Nephron progenitor cell (in vitro differentiated cells): Measurements from ENCODE around the gene MYO3B.
"Not testable (repeated sequence)": the region's sequence is repeated elsewhere in the genome, so short reads cannot be mapped to it uniquely, and the experiment has no call there.

Source experiments
- DNase-seq: peaks from one replicate; pipeline ENCODE4 v3.0.0; 2021
- H3K27ac Mint-ChIP-seq: 2 replicates; pipeline ENCODE4 v1.8.0; 2021; ENCODE audit warnings: mild to moderate bottlenecking, moderate library complexity, mixed read lengths
- H3K27me3 Mint-ChIP-seq: 2 replicates; pipeline ENCODE4 v1.8.0; 2021; ENCODE audit warnings: mild to moderate bottlenecking, low read depth, mixed read lengths; ENCODE audit not compliant: poor library complexity
- H3K36me3 Mint-ChIP-seq: 2 replicates; pipeline ENCODE4 v1.8.0; 2021; ENCODE audit warnings: low read depth, mixed read lengths
- H3K4me1 Mint-ChIP-seq: 2 replicates; pipeline ENCODE4 v1.8.0; 2021; ENCODE audit warnings: mixed read lengths
- H3K4me3 Mint-ChIP-seq: 2 replicates; pipeline ENCODE4 v1.8.0; 2021; ENCODE audit warnings: mild to moderate bottlenecking, moderate library complexity, mixed read lengths
- H3K9me3 Mint-ChIP-seq: 2 replicates; pipeline ENCODE4 v1.8.0; 2021; ENCODE audit warnings: mild to moderate bottlenecking, moderate library complexity, mixed read lengths
- CTCF ChIP-seq: fragments of 200-600 bp; sonication (generic); IDR thresholded peaks from 2 replicates; pipeline ENCODE4 v1.5.0; 2021; ENCODE audit warnings: antibody characterized with exemption

Gene MYO3B

GRCh38 chr2:170550501-170550900 is 372.6 kb downstream of the MYO3B start:
- no peak for TF ChIP-seq CTCF
- H3K4me3 Mint-ChIP-seq: no peak overlapping the region
- H3K9me3 Mint-ChIP-seq: peaks cover 49% of the 10 kb centered on the region
- H3K27ac Mint-ChIP-seq: no peak overlapping the region
- peaks cover 5% of the 10 kb centered on the region for H3K4me1 Mint-ChIP-seq
- no peaks in the 10 kb centered on the region for H3K27me3 Mint-ChIP-seq
- peaks cover 23% of the 10 kb centered on the region for H3K36me3 Mint-ChIP-seq
- no peak for DNase-seq

GRCh38 chr2:170551899-170552298 is 374.0 kb downstream of the MYO3B start:
- H3K36me3 Mint-ChIP-seq: peaks cover 12% of the 10 kb centered on the region
- not testable (repeated sequence) for H3K4me3 Mint-ChIP-seq

GRCh38 chr2:170553748-170554147 is 375.8 kb downstream of the MYO3B start:
- Mint-ChIP-seq H3K4me1 (peaks cover 5% of the 10 kb centered on the region), H3K36me3 (peaks cover 12% of the 10 kb centered on the region), H3K27ac (peak overlapping the region; percentile 24), H3K9me3 (peaks cover 39% of the 10 kb centered on the region), H3K27me3 (no peaks in the 10 kb centered on the region), H3K4me3 (no peak overlapping the region)
- DNase-seq: no peak
- no peak for TF ChIP-seq CTCF

More at GRCh38 chr2:170551899-170552298, 374.0 kb downstream of the MYO3B start:
- not testable (repeated sequence) for H3K4me1 Mint-ChIP-seq, H3K27ac Mint-ChIP-seq, H3K27me3 Mint-ChIP-seq, DNase-seq
- H3K9me3 Mint-ChIP-seq: peaks cover 38% of the 10 kb centered on the region

GRCh38 chr2:170554278-170554955 is 376.5 kb downstream of the MYO3B start:
- H3K9me3 Mint-ChIP-seq: peaks cover 39% of the 10 kb centered on the region
- H3K27me3 Mint-ChIP-seq: no peaks in the 10 kb centered on the region
- H3K4me1 Mint-ChIP-seq: peaks cover 5% of the 10 kb centered on the region
- H3K4me3 Mint-ChIP-seq: no peak overlapping the region
- TF ChIP-seq CTCF: no peak
- peaks cover 12% of the 10 kb centered on the region for H3K36me3 Mint-ChIP-seq
- DNase-seq: no peak
- H3K27ac Mint-ChIP-seq: no peak overlapping the region

GRCh38 chr2:170562928-170563327 is 385.0 kb downstream of the MYO3B start:
- no peaks in the 10 kb centered on the region for H3K36me3 Mint-ChIP-seq
- TF ChIP-seq CTCF: no peak

GRCh38 chr2:170563401-170563800 is 385.5 kb downstream of the MYO3B start:
- Mint-ChIP-seq H3K27me3 (no peaks in the 10 kb centered on the region), H3K4me3 (no peak overlapping the region), H3K9me3 (no peaks in the 10 kb centered on the region), H3K4me1 (peaks cover 20% of the 10 kb centered on the region), H3K36me3 (no peaks in the 10 kb centered on the region), H3K27ac (no peak overlapping the region)
- no peak for TF ChIP-seq CTCF
- DNase-seq: no peak

More at GRCh38 chr2:170562928-170563327, 385.0 kb downstream of the MYO3B start:
- Mint-ChIP-seq H3K4me1 (peaks cover 20% of the 10 kb centered on the region), H3K27ac (no peak overlapping the region), H3K4me3 (no peak overlapping the region), H3K27me3 (no peaks in the 10 kb centered on the region), H3K9me3 (no peaks in the 10 kb centered on the region)
- DNase-seq: no peak
